ENCODE data around the gene TECPR2.
"Not testable (repeated sequence)": the region's sequence is repeated elsewhere in the genome, so short reads cannot be mapped to it uniquely, and the experiment has no call there.

TECPR2 gene

GRCh38 chr14:102537981-102538601 is 175.3 kb downstream of the TECPR2 start:
- DNase-seq = no peak

GRCh38 chr14:102538602-102539543 is 176.1 kb downstream of the TECPR2 start:
- DNase-seq = no peak

GRCh38 chr14:102539544-102540314 is 177.0 kb downstream of the TECPR2 start:
- DNase-seq = no peak

GRCh38 chr14:102540315-102541028 is 177.7 kb downstream of the TECPR2 start:
- DNase-seq = no peak

GRCh38 chr14:102541029-102541491 is 178.3 kb downstream of the TECPR2 start:
- not testable (repeated sequence) for DNase-seq

GRCh38 chr14:102541771-102542170 is 179.0 kb downstream of the TECPR2 start:
- DNase-seq = no peak

GRCh38 chr14:102544046-102544746 is 181.5 kb downstream of the TECPR2 start:
- DNase-seq = no peak

GRCh38 chr14:102544747-102545460 is 182.2 kb downstream of the TECPR2 start:
- no peak for DNase-seq

GRCh38 chr14:102545461-102546265 is 182.9 kb downstream of the TECPR2 start:
- DNase-seq = no peak

GRCh38 chr14:102548616-102549240 is 186.0 kb downstream of the TECPR2 start:
- DNase-seq = no peak

GRCh38 chr14:102550927-102551401 is 188.2 kb downstream of the TECPR2 start:
- DNase-seq = not testable (repeated sequence)

Data from effector CD4-positive, alpha-beta T cell (primary cell).